ENCODE measurements around the gene PAPOLB. TPM values are rescaled to one million over a fixed set of nuclear protein-coding genes. Genes with fewer than 3 reads are reported as not detected.

The PAPOLB gene
- total RNA-seq, 2 donors from 2014 or later, result 0.11 to 0.28 TPM

- DNase-seq (ENCODE audit: low spot score), result no peak
These were observed 326 bp upstream of the PAPOLB start for GRCh38 chr7:4862156-4862555.

GRCh38 chr7:4861227-4861626, 603 bp downstream of the PAPOLB start:
- Histone ChIP-seq H3K9me3 (no peaks in the 10 kb centered on the region), H3K4me1 (peaks cover 0 to 4% of the 10 kb centered on the region in 2 donors), H3K27ac (no peak overlapping the region), H3K27me3 (no peaks in the 10 kb centered on the region), H3K36me3 (no peaks in the 10 kb centered on the region), H3K4me3 (peak overlapping the region in 1 of 2 donors; percentile 46)
- no peak for DNase-seq (ENCODE audit: low spot score)
- TF ChIP-seq CTCF (IDR thresholded peaks at IDR 0.05), result no peak

More at GRCh38 chr7:4862156-4862555, 326 bp upstream of the PAPOLB start:
- no peak for TF ChIP-seq CTCF (IDR thresholded peaks at IDR 0.05)
- Histone ChIP-seq H3K9me3 (no peaks in the 10 kb centered on the region), H3K27me3 (no peaks in the 10 kb centered on the region), H3K36me3 (no peaks in the 10 kb centered on the region), H3K4me1 (peaks cover 0 to 4% of the 10 kb centered on the region in 2 donors), H3K4me3 (peak overlapping the region; percentile 18 to 46), H3K27ac (peak overlapping the region in 1 of 2 donors; percentile 31)

- DNase-seq (ENCODE audit: low spot score), result no peak
- Histone ChIP-seq H3K27ac (no peak overlapping the region), H3K4me3 (no peak overlapping the region), H3K4me1 (peaks cover 0 to 4% of the 10 kb centered on the region in 2 donors), H3K27me3 (no peaks in the 10 kb centered on the region), H3K9me3 (peaks cover 0 to under 1% of the 10 kb centered on the region in 2 donors), H3K36me3 (no peaks in the 10 kb centered on the region)
- TF ChIP-seq CTCF (IDR thresholded peaks at IDR 0.05), result no peak
These were observed 4.6 kb downstream of the PAPOLB start for GRCh38 chr7:4857189-4857588.

- H3K36me3 ChIP-seq, result no peaks in the 10 kb centered on the region
- no peak for DNase-seq (ENCODE audit: low spot score)
- H3K4me3 ChIP-seq, result no peak overlapping the region
- TF ChIP-seq CTCF (IDR thresholded peaks at IDR 0.05), result no peak
- H3K27ac ChIP-seq, result no peak overlapping the region
- H3K4me1 ChIP-seq, result no peaks in the 10 kb centered on the region
- H3K9me3 ChIP-seq, result peaks cover 0 to 7% of the 10 kb centered on the region in 2 donors
- H3K27me3 ChIP-seq, result no peaks in the 10 kb centered on the region
These were observed 5.3 kb downstream of the PAPOLB start for GRCh38 chr7:4856336-4857057.

- no peaks in the 10 kb centered on the region for H3K4me1 ChIP-seq
- TF ChIP-seq CTCF (IDR thresholded peaks at IDR 0.05), result no peak
- no peak for DNase-seq (ENCODE audit: low spot score)
- H3K27ac ChIP-seq, result no peak overlapping the region
- peaks cover 0 to 15% of the 10 kb centered on the region in 2 donors for H3K9me3 ChIP-seq
- H3K36me3 ChIP-seq, result no peaks in the 10 kb centered on the region
- H3K27me3 ChIP-seq, result no peaks in the 10 kb centered on the region
- H3K4me3 ChIP-seq, result no peak overlapping the region
These were observed 6.9 kb downstream of the PAPOLB start for GRCh38 chr7:4854916-4855315.

All from right atrium auricular region (tissue), 2 donors.